ENCODE results near the gene LTK.

The LTK gene

DNA sequence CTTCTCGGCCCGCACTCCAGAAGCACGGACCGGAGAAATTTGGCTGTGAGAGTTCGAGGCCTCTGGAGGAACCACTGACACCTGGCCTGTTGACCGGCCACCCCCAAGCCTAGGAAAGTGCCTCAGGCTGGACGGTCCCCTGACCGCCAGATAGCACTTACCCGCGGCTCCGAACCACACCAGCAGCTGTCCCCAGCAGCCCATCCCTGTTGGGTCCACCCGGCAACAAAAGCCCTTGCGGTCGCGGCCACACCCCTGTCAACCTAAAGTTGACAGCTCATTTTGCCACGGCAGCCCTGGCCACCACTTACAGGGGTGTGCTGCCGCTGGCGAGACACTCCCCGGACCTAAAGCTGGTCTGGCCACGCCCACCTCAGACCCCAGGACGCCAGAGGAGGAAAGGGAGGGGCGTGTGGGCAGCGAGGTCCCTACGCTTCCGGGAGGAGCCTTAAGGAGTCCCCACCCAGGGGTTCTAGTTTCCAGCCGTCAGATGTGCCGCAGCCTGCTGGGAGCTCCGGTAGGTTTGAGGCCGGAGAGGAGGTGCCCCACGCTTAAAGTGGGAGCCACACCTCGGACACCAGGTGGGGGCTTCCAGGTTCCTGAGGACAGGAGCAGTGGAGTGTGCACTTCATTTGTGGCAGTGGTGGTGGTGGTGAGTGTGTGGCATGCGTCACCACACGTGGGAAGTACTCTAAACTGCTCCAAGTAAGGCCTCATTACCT lies at the start of gene LTK:
Gene LTK, minus strand, starts transcription at position 322 of the 722 bp plus-strand sequence. Its CDS starts 118 bp downstream, at position 204.
- DNase-seq = peak; percentile 72

DNA sequence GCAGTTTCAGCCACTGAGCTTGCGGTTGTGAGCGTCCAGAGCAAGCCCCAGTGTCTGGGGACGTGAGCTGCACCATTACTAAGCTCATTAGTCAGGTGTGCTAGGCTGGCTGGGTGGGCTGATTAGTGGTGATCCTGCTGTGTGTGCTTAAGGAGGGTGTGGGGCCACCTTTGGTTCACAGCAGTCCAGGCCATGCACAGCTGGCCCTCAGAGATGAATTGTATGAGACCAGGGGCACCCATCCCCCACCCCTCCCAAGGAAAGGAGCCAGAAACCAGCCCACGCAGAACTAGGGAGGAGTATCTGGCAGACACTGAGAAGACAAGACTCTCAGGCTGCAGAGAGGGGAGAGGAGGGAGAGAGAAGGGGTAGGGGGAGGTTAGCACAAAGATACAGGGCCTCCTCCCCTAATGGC lies 49.2 kb upstream of the LTK start:
- DNase-seq = peak; percentile 69

- no peak for DNase-seq
Observed at GRCh38 chr15:41562244-41562643, 48.6 kb upstream of the LTK start.

DNA sequence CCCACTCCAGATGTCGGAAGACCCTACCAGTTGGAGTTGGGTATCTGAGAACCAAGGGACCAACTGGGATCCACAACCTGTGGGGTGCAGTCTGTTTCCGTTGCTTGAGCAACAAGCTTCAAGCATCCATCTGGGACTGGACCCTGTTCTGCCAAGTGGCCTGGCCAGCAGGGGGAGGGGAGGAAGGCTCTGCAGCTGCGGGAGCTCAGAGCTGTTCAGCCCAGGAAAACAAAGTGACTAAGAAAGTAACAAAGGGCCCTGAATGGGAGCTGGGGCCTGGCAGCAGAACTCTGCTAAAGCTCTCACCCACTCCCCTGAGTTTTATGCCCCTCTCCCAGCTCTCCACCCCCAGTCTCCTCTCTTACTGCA lies 48.1 kb upstream of the LTK start:
- peak; percentile 62 for DNase-seq

DNA sequence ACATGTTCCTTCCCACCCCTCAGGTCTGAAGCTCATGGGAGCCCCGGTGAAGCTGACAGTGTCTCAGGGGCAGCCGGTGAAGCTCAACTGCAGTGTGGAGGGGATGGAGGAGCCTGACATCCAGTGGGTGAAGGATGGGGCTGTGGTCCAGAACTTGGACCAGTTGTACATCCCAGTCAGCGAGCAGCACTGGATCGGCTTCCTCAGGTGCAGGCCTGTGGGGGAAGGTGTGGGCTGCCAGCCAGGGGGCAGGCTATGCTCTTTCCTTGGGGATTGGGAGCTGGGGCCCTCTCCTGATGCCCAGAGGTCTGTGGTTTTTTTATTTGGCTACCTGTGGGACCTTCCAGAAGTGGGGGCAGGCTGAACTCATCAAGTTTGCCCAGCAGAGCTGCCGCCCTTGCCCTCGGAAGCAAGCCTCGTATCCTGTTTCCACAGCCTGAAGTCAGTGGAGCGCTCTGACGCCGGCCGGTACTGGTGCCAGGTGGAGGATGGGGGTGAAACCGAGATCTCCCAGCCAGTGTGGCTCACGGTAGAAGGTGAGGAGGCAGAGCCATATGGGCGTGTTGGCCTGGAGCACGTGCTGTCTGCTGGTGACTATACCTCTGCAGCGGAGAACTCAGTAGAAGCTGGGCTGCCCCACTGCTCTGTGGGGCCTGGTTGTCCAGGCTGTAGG lies 47.6 kb upstream of the LTK start:
- no peak for DNase-seq

DNA sequence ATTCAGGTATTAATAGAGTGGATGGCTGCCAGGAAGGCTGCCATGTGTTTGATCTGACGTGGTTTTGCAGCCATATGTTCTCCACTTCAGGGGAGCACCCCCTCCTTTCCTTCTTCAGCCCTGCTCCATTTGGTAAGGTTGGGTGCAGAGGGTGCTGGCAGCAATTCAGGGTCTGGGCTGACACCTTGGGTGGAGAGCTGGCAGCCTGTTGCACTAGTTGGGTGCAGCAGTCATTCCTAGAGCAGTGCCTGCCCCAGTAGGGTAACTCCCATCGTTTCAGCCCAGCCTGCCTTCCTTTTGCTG lies 46.9 kb upstream of the LTK start:
- no peak for DNase-seq

DNA sequence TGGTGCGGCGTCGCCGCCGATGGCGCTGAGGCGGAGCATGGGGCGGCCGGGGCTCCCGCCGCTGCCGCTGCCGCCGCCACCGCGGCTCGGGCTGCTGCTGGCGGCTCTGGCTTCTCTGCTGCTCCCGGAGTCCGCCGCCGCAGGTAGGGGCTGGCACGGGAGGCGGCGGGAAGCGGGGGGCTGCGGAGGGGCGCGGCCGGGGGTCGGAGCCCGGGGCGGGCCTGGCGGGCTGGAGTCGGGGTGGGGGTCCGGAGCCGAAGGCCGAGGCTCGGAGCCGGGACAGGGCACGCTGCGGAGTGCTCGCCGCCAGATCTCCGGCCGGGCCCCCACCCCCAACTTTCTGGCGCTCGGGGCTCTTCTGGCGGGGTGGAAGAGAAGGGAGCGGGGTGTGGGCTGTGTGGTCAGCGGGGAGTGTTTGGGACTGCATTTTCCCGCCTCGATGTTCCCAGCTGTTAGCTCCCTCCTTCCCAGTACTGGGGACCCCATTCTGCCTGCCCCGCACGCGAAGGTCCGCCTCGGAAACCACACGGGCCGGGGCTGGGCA lies 45.7 kb upstream of the LTK start:
- DNase-seq = no peak

DNA sequence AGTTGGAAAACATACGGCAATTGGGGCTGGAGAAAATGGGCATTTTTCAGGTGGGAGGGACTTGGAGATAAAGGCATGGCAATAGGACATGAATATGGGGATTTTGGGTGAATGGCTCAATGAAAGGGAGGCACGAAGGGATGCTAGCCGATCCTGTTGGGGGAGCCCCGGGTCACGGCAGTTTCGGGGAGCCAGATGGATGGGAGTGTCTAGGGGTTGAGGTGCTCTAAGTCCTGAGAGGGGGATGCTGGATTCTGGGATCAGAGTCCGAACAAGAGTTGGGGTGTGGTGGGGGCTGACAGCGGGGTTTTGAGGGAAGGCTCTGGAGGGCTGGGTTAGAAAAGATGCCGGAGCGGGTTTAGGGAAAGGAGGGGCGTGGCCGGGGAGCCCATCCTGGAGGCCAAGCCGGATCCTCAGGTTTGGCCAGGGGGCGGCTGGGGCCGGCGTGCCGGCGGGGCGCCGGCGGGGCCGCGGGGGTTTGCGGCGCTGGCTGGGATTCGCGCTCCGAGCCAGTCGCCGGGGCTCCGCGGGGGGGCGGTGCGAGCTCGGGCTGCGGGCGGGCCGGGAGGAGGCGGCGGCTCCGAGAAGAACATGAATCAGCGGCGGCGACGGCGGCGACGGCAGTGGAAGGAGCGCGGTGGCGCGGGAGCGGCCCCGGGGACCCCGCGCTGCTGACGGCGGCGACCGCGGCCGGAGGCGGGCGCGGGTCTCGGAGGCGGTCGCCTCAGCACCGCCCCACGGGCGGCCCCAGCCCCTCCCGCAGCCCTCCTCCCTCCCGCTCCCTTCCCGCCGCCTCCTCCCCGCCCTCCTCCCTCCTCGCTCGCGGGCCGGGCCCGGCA lies 45.0 kb upstream of the LTK start, which contains the start of gene TYRO3:
Gene TYRO3, plus strand, starts transcription at position 813 of the 839 bp plus-strand sequence. CDS start 46 bp downstream, outside the sequence.
- peak; percentile 80 for DNase-seq

- peak; percentile 75 for DNase-seq
Observed at GRCh38 chr15:41557673-41558399, 44.2 kb upstream of the LTK start.

GRCh38 chr15:41556677-41557076 lies 43.0 kb upstream of the LTK start:
- no peak for DNase-seq

- DNase-seq = no peak
Observed at GRCh38 chr15:41554915-41555314, 41.3 kb upstream of the LTK start.

GRCh38 chr15:41554343-41554742 lies 40.7 kb upstream of the LTK start:
- no peak for DNase-seq

- no peak for DNase-seq
Observed at GRCh38 chr15:41553731-41554130, 40.1 kb upstream of the LTK start.

DNA sequence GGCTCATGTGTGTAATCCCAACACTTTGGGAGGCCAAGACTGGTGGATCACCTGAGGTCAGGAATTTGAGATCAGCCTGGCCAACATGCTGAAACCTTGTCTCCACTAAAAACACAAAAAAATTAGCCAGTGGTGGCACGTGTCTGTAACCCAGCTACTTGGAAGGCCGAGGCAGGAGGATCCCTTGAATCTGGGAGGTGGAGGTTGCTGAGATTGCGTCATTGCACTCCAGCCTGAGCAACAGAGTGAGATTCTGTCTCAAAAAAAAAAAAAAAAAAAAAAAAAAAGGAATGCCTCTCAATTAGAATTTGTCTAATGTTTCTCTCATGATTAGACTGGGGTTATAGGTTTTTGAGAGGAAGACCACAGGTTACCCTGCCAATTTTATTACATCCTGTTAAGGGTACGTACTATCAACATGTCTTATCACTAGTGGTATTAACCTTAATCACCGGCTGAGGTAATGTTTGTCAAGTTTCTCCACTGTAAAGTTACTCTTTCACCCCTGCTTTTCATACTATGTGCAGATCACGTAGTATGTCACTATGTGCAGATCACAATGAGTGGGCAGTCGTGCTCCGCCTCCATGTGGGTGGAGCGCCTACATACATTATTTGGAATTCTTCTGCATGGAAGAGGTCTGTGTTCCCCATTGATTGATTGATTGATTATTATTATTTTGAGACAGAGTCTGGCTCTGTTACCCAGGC lies 36.6 kb upstream of the LTK start:
- DNase-seq = no peak

DNA sequence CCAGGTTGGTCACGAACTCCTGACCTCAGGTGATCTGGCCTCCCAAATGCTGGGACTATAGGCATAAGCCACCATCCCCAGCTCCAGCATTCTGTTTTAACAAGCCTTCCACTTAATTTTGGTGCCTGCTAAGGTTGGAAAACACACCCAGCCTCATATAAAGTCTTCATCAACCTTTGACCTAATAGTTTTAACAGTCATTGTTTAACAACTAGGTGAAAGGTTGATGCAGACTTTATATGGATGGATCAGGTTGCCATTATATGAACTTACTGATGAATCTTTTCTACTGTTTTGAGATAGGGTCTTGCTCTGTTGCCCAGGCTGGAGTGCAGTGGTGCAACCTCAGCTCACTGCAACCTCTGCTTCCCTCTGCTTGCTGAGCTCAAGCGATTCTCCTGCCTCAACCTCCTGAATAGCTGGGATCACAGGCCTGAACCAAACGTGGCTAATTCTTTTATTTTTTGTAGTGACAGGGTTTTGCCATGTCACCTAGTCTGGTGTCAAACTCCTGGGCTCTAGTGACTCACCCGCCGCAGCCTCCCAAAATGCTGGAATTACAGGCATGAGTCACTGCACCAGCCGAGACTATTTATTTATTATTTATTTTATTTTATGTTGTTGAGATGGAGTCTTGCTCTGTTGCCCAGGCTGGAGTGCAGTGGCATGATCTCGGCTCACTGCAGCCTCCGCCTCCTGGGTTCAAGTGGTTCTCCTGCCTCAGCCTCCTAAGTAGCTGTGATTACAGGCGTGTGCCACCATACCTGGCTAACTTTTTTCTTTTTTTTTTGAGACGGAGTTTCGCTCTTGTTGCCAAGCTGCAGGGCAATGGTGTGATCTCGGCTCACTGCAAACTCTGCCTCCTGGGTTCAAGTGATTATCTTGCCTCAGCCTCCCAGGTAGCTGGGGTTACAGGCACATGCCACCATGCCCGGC lies 33.5 kb upstream of the LTK start:
- no peak for DNase-seq

DNA sequence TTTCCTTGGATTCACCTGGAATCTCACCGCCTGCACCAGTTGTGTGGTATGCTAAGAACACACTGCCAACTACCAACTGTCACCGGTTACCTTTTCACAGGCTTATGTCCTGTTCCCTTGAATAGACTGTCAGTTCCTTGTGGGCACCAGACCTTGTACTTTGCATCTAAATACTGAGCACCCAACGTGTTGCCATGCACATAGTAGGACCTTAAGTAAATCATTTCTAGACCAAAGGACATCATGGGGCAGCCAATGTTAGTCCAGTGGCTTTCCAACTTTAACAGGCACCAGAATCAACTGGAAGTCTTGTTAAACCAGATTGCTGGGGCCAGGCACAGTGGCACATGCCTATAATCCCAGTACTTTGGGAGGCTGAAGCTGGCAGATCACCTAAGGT lies 31.6 kb upstream of the LTK start:
- no peak for DNase-seq

GRCh38 chr15:41544650-41545015 lies 31.0 kb upstream of the LTK start:
- DNase-seq = no peak

DNA sequence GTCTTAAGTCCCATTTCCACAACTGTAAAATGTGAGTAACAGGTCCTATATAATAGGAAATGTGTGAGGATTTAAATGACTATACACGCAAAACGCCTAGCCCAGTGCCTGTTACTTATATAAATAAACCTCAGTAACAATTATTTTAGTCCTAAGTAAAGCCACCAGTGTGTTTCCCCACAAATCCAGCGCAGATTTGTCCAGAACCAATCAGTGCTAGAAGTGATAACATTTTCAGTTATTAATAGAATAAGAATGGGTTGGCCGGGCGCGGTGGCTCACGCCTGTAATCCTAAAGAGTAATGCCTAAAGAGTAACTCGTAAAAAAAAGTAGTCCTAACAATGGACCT lies 29.9 kb upstream of the LTK start:
- DNase-seq = no peak

DNA sequence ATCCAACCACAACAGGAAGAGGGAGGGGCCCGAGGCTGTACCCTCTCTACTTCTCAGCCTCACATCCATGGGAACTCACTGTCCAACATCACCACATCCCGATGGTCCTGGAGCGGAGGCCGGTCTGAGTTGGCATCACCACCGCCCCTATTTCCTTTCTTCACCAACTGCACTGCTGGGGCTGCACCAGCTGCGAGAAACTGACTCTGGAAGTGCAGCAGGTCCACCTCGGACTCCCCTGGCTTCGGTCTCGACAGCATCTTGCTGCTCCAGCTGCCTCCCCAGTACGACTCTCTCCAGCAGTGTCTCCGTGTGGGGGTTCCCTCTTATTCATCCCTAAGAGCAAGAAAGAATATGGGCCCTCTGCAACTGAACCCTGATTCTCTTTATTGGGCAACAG lies 23.2 kb upstream of the LTK start:
- no peak for DNase-seq

GRCh38 chr15:41535544-41535943 lies 21.9 kb upstream of the LTK start:
- DNase-seq = no peak

DNA sequence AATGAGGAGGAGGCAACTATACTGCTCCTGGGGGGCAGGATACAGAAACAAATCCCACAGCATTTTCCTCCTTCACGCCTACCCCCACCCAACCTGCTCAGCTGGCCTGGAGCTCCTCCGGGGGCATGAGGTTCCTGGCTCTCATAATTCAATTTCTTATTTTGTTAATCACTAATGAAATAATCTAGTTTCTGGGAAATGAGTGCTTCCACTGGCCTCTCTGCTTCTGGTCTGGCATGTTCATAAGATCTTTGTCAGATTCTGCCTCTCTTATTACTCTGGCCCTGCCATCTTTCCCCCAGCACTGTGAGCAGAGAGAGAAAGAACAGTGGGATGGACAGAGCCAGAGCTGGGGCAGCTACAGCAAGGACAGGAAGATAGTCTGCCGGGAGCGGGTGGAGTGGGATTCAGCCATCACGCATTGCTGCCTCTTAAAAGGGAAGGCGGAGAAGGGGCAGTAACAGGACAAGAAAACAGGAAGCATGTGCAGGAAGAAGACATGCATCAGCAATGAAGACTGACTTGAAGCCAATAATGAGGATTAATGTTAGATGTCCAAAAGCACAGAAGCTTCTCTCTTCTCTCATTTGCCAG lies 16.8 kb upstream of the LTK start:
- DNase-seq = no peak
